ENCODE data around the gene PSMB5.

The PSMB5 gene

GRCh38 chr14:23062002-23062401 lies 27.3 kb upstream of the PSMB5 start (continued):
- TF ChIP-seq, protein P1, sequence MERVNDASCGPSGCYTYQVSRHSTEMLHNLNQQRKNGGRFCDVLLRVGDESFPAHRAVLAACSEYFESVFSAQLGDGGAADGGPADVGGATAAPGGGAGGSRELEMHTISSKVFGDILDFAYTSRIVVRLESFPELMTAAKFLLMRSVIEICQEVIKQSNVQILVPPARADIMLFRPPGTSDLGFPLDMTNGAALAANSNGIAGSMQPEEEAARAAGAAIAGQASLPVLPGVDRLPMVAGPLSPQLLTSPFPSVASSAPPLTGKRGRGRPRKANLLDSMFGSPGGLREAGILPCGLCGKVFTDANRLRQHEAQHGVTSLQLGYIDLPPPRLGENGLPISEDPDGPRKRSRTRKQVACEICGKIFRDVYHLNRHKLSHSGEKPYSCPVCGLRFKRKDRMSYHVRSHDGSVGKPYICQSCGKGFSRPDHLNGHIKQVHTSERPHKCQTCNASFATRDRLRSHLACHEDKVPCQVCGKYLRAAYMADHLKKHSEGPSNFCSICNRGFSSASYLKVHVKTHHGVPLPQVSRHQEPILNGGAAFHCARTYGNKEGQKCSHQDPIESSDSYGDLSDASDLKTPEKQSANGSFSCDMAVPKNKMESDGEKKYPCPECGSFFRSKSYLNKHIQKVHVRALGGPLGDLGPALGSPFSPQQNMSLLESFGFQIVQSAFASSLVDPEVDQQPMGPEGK (tag by site-specific recombination; IDR thresholded peaks at IDR 0.05), result peak; percentile 69
- TF ChIP-seq GFI1B (tag by site-specific recombination; IDR thresholded peaks at IDR 0.05) (no peak), KLF1 (tag by site-specific recombination; IDR thresholded peaks at IDR 0.05) (no peak), ZXDB (tag by site-specific recombination; IDR thresholded peaks at IDR 0.05) (peak; percentile 67), ZNF394 (tag by site-specific recombination; IDR thresholded peaks at IDR 0.05; ENCODE audit: borderline replicate concordance) (peak; percentile 58; the same call in 1 of the 2 replicates), ZEB2 (tag by site-specific recombination; IDR thresholded peaks at IDR 0.05) (peak; percentile 27; the same call in 1 of the 2 replicates), ZNF10 (tag by site-specific recombination; IDR thresholded peaks at IDR 0.05) (peak; percentile 96), ZNF449 (tag by site-specific recombination; IDR thresholded peaks at IDR 0.05) (no peak), ZNF37A (tag by site-specific recombination; IDR thresholded peaks at IDR 0.05) (no peak), ZNF560 (tag by site-specific recombination; IDR thresholded peaks at IDR 0.05; ENCODE audit: borderline replicate concordance) (no peak), ZIC2 (tag by site-specific recombination; IDR thresholded peaks at IDR 0.05) (peak; percentile 75), ZNF558 (tag by site-specific recombination; IDR thresholded peaks at IDR 0.05) (0 out of 2 replicates have a peak, but pooled peaks have one; percentile 17), SETDB1 (IDR thresholded peaks at IDR 0.05; ENCODE audit: insufficient read length, low read length) (no peak), ZNF629 (tag by site-specific recombination; IDR thresholded peaks at IDR 0.05) (peak; percentile 87), ZNF223 (tag by site-specific recombination; IDR thresholded peaks at IDR 0.05) (no peak), ZNF140 (tag by site-specific recombination; IDR thresholded peaks at IDR 0.05) (no peak), IKZF3 (tag by site-specific recombination; IDR thresholded peaks at IDR 0.05) (peak; percentile 67), PRDM2 (tag by site-specific recombination; IDR thresholded peaks at IDR 0.05; ENCODE audit: borderline replicate concordance) (no peak), ZNF221 (tag by site-specific recombination; IDR thresholded peaks at IDR 0.05; ENCODE audit: borderline replicate concordance) (no peak), OSR2 (tag by site-specific recombination; IDR thresholded peaks at IDR 0.05) (peak; percentile 84), WT1 (tag by site-specific recombination; IDR thresholded peaks at IDR 0.05) (no peak), PRDM10 (tag by site-specific recombination; IDR thresholded peaks at IDR 0.05) (peak; percentile 85), ZNF354C (tag by site-specific recombination; IDR thresholded peaks at IDR 0.05; ENCODE audit: borderline replicate concordance, low read depth) (no peak), GLI2 (tag by site-specific recombination; IDR thresholded peaks at IDR 0.05; ENCODE audit: borderline replicate concordance, low read depth) (no peak)
- TF ChIP-seq, protein P2, sequence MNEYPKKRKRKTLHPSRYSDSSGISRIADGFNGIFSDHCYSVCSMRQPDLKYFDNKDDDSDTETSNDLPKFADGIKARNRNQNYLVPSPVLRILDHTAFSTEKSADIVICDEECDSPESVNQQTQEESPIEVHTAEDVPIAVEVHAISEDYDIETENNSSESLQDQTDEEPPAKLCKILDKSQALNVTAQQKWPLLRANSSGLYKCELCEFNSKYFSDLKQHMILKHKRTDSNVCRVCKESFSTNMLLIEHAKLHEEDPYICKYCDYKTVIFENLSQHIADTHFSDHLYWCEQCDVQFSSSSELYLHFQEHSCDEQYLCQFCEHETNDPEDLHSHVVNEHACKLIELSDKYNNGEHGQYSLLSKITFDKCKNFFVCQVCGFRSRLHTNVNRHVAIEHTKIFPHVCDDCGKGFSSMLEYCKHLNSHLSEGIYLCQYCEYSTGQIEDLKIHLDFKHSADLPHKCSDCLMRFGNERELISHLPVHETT (tag by site-specific recombination; IDR thresholded peaks at IDR 0.05), result peak; percentile 66; the same call in 1 of the 2 replicates

All from HEK293 (cell line).